ENCODE measurements around the gene KIF14. TPM values are rescaled to one million over a fixed set of nuclear protein-coding genes. Genes with fewer than 3 reads are reported as not detected.
"Not testable (repeated sequence)": the region's sequence is repeated elsewhere in the genome, so short reads cannot be mapped to it uniquely, and the experiment has no call there.

The KIF14 gene
- total RNA-seq, 2 experiments from 2014 or later: 28.3 to 30.3 TPM

DNA sequence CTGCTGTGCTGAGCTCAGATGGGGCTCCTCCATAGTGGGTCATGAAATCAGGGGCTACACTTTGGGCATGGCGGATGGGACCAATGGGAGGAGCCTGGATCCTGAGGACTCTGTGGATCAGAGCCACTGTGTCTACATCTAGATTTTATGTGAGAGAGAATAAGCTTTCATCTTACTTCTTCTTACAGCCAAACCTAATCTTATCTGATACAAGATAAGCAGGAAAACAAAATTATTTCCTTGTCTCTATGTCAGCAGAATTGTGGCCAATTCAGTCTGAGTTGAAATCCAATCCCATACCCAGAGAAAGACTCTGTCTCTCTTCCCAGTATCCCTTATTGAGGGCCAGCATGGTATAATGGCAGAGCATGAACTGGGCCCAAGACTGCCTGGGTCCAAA, 56.2 kb downstream of the KIF14 start:
- Mint-ChIP-seq H3K27ac (no peak overlapping the region), H3K4me3 (no peak overlapping the region), H3K9me3 (no peaks in the 10 kb centered on the region), H3K27me3 (no peaks in the 10 kb centered on the region), H3K36me3 (ENCODE audit: low read depth) (peaks cover 42% of the 10 kb centered on the region), H3K4me1 (peaks cover 11% of the 10 kb centered on the region)
- DNase-seq: no peak
- CTCF ChIA-PET: no interaction called here
- POLR2A ChIA-PET: no interaction called here

DNA sequence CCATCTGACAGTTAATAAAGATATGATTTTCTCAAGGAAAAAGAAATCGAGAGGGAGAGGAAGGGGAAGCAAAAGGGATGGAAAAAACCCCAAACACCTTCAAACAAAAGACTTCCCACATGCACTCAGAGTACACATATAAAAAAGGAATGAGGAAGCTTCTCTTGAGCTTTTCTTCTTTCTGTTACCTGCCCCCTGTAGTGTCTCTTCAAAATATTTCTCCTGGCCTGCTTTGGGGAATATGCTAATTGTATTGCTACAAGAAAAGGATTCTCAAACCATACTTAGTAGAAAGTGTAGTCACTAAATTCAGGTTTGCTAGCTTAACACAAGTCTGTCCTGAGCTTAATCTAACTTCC, 58.7 kb downstream of the KIF14 start:
- no peak for DNase-seq
- POLR2A ChIA-PET: interaction anchor here (0.8 kb wide), 1 partner anchor 9 kb away, joined by 3 read pairs; no protein-coding TSS in a partner anchor
- Mint-ChIP-seq H3K9me3 (no peaks in the 10 kb centered on the region), H3K4me1 (peaks cover 11% of the 10 kb centered on the region), H3K27me3 (no peaks in the 10 kb centered on the region), H3K27ac (no peak overlapping the region), H3K4me3 (no peak overlapping the region), H3K36me3 (ENCODE audit: low read depth) (peaks cover 52% of the 10 kb centered on the region)
- CTCF ChIA-PET: interaction anchor here (0.8 kb wide), 1 partner anchor 60 kb away, joined by 3 read pairs; no protein-coding TSS in a partner anchor

DNA sequence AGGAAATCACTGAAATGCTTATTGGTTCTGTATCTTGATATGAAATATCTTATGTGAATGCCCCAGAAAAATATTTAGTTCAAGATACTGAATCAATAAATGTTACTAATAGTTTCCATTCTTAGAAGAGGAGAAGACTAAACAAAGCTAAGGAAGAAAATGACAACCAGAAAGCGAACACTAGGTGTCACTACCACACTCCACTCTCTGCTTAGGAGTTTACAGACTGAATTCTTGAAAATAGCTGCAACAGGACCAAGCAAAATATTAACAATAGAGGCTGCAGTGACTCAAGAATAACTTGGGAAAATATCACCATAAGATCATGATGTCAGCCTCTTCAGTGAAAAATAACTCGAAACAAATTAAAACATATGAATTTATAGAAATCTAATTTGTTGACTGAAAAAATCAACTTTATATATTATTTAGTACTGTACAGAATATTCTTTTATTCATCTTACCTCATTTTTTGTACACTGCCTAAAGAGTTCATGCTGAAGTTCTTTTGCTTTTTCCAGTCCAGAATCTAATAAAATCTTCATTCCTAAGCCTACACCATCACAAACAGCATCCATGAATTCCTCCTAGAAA, 61.6 kb downstream of the KIF14 start:
- Mint-ChIP-seq H3K9me3 (no peaks in the 10 kb centered on the region), H3K36me3 (ENCODE audit: low read depth) (peaks cover 43% of the 10 kb centered on the region), H3K4me3 (no peak overlapping the region), H3K27ac (no peak overlapping the region), H3K4me1 (peaks cover 11% of the 10 kb centered on the region), H3K27me3 (no peaks in the 10 kb centered on the region)
- POLR2A ChIA-PET: no interaction called here
- DNase-seq: no peak
- CTCF ChIA-PET: interaction anchor here (0.7 to 1.9 kb wide), 16 partner anchors 9 to 664 kb away, joined by 3 to 9 read pairs (median 4); no protein-coding TSS in a partner anchor

DNA sequence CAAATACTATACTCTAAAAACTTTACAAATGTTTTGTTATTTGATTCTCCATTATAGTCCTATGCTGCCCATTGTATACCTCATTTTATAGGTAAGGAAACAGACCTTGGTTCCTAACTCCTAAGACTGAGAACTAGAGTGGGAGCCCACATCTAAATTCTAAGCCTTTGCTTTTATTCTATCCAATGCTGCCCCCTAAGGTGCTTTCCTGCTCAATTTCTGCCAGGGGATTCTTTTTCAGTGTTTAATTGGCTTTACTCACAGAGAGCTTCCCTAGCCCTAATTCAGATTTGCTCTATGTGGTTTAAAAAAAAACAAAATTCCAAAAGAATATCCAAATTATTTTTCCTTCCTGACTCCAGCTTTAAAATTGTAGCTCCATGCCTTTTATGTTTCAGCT, 64.5 kb downstream of the KIF14 start:
- Mint-ChIP-seq H3K36me3 (ENCODE audit: low read depth) (peaks cover 30% of the 10 kb centered on the region), H3K4me3 (no peak overlapping the region), H3K27ac (no peak overlapping the region), H3K27me3 (no peaks in the 10 kb centered on the region), H3K4me1 (no peaks in the 10 kb centered on the region), H3K9me3 (no peaks in the 10 kb centered on the region)
- CTCF ChIA-PET: interaction anchor here (0.5 kb wide), 1 partner anchor 21 kb away, joined by 5 read pairs; no protein-coding TSS in a partner anchor
- DNase-seq: no peak
- POLR2A ChIA-PET: no interaction called here

DNA sequence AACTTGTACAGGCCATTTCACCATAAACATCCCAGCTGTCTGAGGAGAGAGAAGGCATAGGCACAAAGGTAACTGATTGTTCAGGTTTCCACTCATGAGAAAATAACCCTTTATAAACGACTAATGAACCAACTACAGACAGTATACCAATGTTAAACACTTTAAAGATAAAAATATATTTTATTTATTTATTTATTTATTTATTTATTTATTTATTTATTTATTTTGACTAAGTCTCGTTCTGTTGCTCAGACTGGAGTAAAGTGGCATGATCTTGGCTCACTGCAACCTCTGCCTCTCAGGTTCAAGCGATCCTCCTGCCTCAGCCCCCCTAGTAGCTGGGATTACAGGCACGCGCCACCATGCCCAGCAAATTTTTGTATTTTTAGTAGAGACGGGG, 67.8 kb downstream of the KIF14 start:
- not testable (repeated sequence) for H3K9me3 Mint-ChIP-seq, H3K4me3 Mint-ChIP-seq, H3K27ac Mint-ChIP-seq, DNase-seq, H3K27me3 Mint-ChIP-seq, H3K4me1 Mint-ChIP-seq
- POLR2A ChIA-PET: interaction anchor here (1.2 kb wide), 1 partner anchor 9 kb away, joined by 3 read pairs; no protein-coding TSS in a partner anchor
- H3K36me3 Mint-ChIP-seq (ENCODE audit: low read depth): peaks cover 21% of the 10 kb centered on the region
- CTCF ChIA-PET: interaction anchor here (0.7 kb wide), 1 partner anchor 118 kb away, joined by 3 read pairs; no protein-coding TSS in a partner anchor

DNA sequence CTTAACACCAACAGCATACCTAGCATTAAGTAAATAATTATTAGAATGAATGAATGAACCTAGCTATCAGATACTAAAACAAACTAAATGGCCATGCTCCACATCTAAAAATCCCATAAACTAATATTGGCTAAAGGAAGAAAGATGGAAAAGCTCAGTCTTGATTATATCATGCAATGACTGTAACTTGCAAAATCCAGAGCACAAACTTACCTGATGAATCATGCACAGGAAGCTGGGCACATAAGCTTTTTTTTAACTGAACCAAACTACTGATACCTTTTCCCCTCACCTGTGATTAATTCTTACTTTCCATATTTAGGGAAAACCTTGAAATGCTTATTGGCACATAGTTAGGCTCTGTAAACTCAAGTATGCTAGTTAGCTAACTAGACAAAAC, 70.2 kb downstream of the KIF14 start:
- H3K27me3 Mint-ChIP-seq: peaks cover 8% of the 10 kb centered on the region
- H3K4me3 Mint-ChIP-seq: no peak overlapping the region
- CTCF ChIA-PET: interaction anchor here (1.0 to 2.5 kb wide), 2 partner anchors 8 to 14 kb away, joined by 4 to 13 read pairs; no protein-coding TSS in a partner anchor
- no peak overlapping the region for H3K27ac Mint-ChIP-seq
- POLR2A ChIA-PET: no interaction called here
- H3K4me1 Mint-ChIP-seq: peaks cover 2% of the 10 kb centered on the region
- no peak for DNase-seq
- H3K9me3 Mint-ChIP-seq: no peaks in the 10 kb centered on the region
- peaks cover 8% of the 10 kb centered on the region for H3K36me3 Mint-ChIP-seq (ENCODE audit: low read depth)

DNA sequence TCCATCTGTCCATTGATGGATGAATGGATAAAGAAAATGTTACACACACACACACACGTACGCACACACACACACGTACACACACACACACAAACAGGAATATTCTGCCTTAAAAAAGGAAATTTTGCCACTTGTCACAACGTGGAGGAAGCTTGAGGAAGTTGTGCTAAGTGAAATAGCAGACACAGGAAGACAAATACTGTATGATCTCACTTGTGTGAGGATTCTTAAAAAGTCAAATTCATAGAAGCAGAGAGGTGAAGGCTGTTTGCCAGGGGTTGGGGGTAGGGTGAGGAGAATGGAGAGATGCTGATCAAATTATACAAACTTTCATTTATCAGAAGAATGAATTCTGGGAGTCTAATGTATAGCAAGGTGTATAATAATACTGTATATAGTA, 73.2 kb downstream of the KIF14 start:
- no peak for DNase-seq
- Mint-ChIP-seq H3K4me3 (no peak overlapping the region), H3K27me3 (peaks cover 11% of the 10 kb centered on the region), H3K4me1 (peaks cover 2% of the 10 kb centered on the region), H3K27ac (no peak overlapping the region), H3K36me3 (ENCODE audit: low read depth) (peaks cover 3% of the 10 kb centered on the region), H3K9me3 (no peaks in the 10 kb centered on the region)
- ChIA-PET CTCF (interaction anchor here (1.6 kb wide), 1 partner anchor 12 kb away, joined by 4 read pairs; no protein-coding TSS in a partner anchor), POLR2A (no interaction called here)

DNA sequence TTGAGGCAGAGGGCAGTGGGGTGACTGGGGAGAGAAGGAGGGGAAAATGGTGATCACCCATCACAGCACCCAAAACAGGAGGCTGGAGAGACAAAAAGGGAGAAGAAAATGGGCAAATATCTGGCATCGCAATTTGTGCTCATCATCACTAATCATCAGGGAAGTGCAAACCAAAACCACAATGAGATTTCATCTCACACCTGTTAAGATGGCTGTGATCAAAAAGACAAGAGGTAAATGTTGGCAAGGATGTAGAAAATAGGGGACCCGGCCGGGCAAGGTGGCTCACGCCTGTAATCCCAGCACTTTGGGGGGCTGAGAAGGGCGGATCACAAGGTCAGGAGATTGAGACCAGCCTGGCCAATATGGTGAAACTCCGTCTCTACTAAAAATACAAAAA, 74.0 kb downstream of the KIF14 start:
- ChIA-PET CTCF (interaction anchor here (0.6 to 2.0 kb wide), 3 partner anchors 13 to 245 kb away, joined by 4 to 5 read pairs (median 4); no protein-coding TSS in a partner anchor), POLR2A (no interaction called here)
- no peak for DNase-seq
- H3K27me3 Mint-ChIP-seq: peaks cover 11% of the 10 kb centered on the region
- peaks cover 3% of the 10 kb centered on the region for H3K36me3 Mint-ChIP-seq (ENCODE audit: low read depth)
- no peaks in the 10 kb centered on the region for H3K9me3 Mint-ChIP-seq
- H3K4me1 Mint-ChIP-seq: peaks cover 2% of the 10 kb centered on the region
- no peak overlapping the region for H3K4me3 Mint-ChIP-seq
- no peak overlapping the region for H3K27ac Mint-ChIP-seq

DNA sequence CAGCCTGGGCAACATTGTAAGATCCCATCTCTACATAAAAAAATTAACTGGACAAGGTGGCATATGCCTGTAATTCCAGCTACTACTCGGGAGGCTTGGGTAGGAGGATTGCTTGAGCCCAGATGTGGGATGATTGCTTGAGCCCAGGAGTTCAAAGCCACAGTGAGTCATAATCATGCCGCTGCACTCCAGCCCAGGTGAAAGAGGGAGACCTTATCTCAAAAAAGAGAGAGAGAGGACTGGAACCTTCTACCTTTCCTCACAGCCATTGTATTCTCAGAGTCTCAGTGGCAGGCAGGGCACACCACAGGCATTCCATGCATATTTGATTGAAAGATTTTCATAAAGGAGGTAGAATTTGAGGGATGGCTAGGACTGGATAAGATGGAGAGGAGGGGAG, 78.4 kb downstream of the KIF14 start:
- no peaks in the 10 kb centered on the region for H3K4me1 Mint-ChIP-seq
- no peaks in the 10 kb centered on the region for H3K36me3 Mint-ChIP-seq (ENCODE audit: low read depth)
- no peak for DNase-seq
- peaks cover 17% of the 10 kb centered on the region for H3K27me3 Mint-ChIP-seq
- no peak overlapping the region for H3K4me3 Mint-ChIP-seq
- no peak overlapping the region for H3K27ac Mint-ChIP-seq
- no peaks in the 10 kb centered on the region for H3K9me3 Mint-ChIP-seq
- CTCF ChIA-PET: no interaction called here
- POLR2A ChIA-PET: no interaction called here

DNA sequence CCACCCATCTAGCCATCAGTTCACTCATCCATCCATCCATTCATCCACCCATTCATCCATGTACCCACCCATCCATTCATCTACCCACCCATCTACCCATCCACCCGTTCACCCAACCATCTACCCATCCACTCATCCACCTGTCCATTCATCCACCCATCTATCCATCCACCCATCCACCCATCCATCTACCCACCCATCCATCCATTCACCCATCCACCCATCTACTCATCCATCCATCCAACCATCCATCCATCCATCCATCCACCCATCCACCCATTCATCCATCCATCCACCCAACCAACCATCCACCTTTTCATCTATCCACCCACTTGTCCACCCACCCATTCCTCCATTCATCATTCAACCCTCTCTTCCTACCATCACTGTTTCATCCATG, 80.3 kb downstream of the KIF14 start:
- Mint-ChIP-seq H3K27me3 (peaks cover 8% of the 10 kb centered on the region), H3K4me1 (no peaks in the 10 kb centered on the region), H3K36me3 (ENCODE audit: low read depth) (no peaks in the 10 kb centered on the region), H3K4me3 (no peak overlapping the region), H3K27ac (no peak overlapping the region), H3K9me3 (no peaks in the 10 kb centered on the region)
- DNase-seq: no peak
- ChIA-PET CTCF (no interaction called here), POLR2A (no interaction called here)

DNA sequence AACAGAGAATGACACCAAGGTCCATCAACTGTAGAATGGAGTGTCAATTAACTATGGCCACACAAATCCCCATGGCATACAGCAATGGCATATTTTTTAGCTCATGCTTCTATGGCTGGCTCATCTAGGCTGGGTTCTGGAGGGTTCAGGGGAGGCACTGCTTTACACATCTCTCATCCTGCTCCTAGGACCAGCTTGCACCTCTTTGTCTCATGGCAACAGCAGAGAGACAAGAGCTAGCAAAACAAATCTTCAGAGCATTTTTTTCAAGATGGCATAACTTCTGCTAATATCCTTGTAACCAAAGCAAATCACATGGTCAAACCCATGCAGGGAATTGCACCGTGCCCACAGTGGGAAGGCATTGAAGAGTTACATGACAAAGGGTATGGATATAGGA, 82.4 kb downstream of the KIF14 start:
- DNase-seq: no peak
- H3K4me3 Mint-ChIP-seq: no peak overlapping the region
- ChIA-PET CTCF (no interaction called here), POLR2A (no interaction called here)
- H3K27ac Mint-ChIP-seq: no peak overlapping the region
- no peaks in the 10 kb centered on the region for H3K9me3 Mint-ChIP-seq
- H3K27me3 Mint-ChIP-seq: peaks cover 6% of the 10 kb centered on the region
- no peaks in the 10 kb centered on the region for H3K4me1 Mint-ChIP-seq
- H3K36me3 Mint-ChIP-seq (ENCODE audit: low read depth): no peaks in the 10 kb centered on the region

DNA sequence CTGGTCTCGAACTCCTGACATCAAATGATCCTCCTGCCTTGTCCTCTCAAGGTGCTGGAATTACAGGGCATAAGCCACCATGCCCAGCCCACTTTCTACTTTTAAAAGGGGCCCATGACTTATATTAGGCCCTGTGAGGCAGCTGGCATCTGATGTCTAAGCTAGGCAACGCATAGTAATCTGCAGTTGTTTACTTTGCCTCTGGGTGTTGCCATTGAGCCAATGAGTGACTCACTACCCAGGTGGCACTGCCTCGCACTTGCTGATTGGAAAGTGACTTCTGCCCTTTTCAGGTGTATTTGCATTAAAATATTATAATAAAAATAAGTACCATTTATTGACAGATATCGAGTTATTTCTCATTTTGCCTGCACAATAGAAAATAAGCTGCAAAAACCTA, 84.9 kb downstream of the KIF14 start:
- Mint-ChIP-seq H3K27ac (no peak overlapping the region), H3K27me3 (peaks cover 6% of the 10 kb centered on the region), H3K4me3 (no peak overlapping the region), H3K9me3 (no peaks in the 10 kb centered on the region), H3K4me1 (peaks cover 6% of the 10 kb centered on the region), H3K36me3 (ENCODE audit: low read depth) (no peaks in the 10 kb centered on the region)
- CTCF ChIA-PET: interaction anchor here (1.1 to 3.0 kb wide), 4 partner anchors 15 to 246 kb away, joined by 3 to 13 read pairs (median 4); no protein-coding TSS in a partner anchor
- POLR2A ChIA-PET: no interaction called here
- DNase-seq: peak; percentile 17

DNA sequence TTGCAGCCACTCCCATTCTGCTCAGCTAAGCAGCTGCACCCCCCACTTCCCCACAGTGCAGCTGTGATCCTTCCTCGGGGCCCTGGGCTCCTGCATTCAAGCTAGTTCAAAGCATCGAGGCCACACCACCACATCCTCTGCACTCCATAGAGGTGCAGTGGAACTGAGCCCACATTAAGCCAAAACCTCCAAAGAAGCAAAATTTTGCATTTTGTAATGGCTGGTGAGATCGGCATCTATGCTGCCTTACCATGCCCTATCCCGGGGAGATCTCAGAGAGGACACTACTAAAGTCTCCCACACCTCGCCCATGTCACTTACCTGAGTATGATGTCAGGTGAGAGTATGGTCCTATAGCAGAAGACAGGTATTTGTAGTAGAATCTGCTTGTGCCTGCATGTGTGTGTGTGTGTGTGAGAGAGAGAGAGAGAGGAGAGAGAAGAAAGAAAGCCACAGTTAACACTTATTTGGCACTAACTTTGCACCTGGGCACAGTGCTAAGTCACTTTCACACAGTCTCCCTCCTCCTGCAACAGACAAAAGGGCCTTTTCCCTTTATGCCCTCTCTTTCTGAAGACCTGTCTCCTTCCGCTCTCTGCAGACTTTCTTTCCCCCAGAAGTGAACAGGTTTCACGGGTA, 89.8 kb downstream of the KIF14 start:
- DNase-seq: peak; percentile 22
- Mint-ChIP-seq H3K9me3 (no peaks in the 10 kb centered on the region), H3K27ac (peak overlapping the region; percentile 1), H3K27me3 (peaks cover 2% of the 10 kb centered on the region), H3K4me3 (no peak overlapping the region), H3K4me1 (peaks cover 9% of the 10 kb centered on the region), H3K36me3 (ENCODE audit: low read depth) (no peaks in the 10 kb centered on the region)
- POLR2A ChIA-PET: no interaction called here
- CTCF ChIA-PET: no interaction called here

Data from activated CD4-positive, alpha-beta memory T cell treated with anti-CD3 and anti-CD28 coated beads, Interleukin-2, amount 10 ng/mL, durations not matched to agents 7 days and 5 days (primary cell).